GM18861 (cell line): Measurements from ENCODE around the gene CAPN15.
"Not testable (repeated sequence)": the region's sequence is repeated elsewhere in the genome, so short reads cannot be mapped to it uniquely, and the experiment has no call there.

Experiments
- ATAC-seq: cut with Tn5 transposase; IDR thresholded peaks from one replicate; pipeline ENCODE4 v1.9.1; 2021; ENCODE audit not compliant: unreplicated experiment

CAPN15 gene

DNA sequence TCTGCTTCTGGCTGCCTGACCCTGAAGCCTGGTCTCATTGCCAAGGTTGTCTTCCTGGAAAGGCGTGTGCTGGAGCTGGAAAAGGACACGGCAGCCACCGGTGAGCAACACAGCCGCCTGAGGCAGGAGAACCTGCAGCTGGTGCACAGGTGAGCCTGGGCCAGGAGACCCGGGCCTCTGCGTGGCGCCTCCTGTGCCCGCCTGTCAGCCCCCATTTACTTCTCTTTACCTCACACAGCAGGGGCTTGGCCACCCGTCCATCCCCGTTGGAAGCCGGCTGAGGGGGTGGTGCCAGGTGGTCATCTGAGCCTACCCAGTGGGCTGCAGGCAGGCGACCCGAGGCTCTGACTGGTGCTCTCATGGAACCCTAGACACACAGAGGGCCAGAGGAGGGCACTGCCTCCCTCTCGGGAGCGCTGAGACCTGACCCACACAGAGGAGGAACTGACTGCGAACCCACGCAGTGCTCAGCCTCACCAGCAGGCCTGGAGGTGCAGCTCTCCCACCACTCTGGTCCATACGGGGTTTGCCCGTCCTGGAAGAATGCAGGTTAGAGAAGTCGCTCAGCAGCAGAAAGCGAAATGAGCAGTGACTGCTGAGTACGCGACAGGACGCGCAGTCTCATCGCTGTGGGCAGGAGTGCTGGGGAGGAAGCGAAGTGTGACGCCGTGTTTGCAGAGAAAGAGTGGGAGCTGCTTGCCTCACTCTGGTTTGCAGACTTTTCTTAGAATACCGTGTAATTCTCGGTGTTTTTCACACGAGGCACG, 21.9 kb upstream of the CAPN15 start:
- no peak for ATAC-seq

DNA sequence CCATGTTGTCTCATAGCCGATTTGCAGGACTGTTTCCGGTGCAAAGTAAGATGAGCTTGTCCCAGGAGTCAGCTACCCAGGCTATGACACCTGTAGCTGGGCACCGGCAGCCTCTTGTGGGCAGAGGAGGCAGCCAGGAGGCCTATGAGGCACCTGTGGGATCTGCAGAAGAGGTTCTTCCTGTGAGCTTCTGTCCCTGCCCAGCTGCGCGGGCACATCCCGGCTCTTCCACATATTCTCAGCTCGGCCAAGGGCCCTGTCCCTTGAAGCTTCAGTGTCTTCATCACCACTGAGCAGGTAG, 21.3 kb upstream of the CAPN15 start:
- no peak for ATAC-seq

DNA sequence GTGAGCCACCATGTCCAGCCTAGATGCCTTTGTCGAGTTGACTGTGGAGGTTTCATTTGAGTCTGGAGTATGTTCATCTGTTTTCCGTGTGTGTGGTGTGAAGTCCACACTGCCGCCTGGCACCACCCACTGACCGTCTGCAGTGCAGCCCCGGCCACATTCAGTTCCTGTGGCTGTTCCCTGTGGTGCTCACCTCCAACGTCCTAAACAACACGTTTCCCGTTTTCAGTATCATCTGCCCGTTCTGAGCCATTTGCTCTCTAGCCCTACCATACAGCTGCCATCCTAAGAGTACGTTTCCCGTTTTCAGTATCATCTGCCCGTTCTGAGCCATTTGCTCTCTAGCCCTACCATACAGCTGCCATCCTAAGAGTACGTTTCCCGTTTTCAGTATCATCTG, 20.0 kb upstream of the CAPN15 start:
- ATAC-seq: not testable (repeated sequence)

DNA sequence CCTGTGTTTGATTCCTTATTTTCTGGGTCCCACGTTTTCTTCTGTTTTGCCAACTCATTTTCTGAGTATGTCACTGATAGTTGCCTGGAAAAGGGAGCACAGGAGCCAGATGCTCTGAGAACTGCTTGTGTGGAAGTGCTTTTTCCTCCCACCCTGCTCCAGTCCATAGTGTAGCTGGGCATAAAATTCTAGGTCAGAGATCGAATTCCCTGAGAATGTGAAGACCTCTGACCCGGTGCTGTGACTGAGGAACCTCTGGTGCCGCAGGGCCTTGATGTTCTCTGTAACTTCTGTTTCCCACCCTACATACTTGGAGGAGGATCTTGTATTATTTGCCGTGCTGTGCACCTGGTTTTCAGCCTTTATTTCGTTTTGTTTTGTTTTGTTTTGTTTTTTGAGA, 19.5 kb upstream of the CAPN15 start:
- ATAC-seq: no peak

DNA sequence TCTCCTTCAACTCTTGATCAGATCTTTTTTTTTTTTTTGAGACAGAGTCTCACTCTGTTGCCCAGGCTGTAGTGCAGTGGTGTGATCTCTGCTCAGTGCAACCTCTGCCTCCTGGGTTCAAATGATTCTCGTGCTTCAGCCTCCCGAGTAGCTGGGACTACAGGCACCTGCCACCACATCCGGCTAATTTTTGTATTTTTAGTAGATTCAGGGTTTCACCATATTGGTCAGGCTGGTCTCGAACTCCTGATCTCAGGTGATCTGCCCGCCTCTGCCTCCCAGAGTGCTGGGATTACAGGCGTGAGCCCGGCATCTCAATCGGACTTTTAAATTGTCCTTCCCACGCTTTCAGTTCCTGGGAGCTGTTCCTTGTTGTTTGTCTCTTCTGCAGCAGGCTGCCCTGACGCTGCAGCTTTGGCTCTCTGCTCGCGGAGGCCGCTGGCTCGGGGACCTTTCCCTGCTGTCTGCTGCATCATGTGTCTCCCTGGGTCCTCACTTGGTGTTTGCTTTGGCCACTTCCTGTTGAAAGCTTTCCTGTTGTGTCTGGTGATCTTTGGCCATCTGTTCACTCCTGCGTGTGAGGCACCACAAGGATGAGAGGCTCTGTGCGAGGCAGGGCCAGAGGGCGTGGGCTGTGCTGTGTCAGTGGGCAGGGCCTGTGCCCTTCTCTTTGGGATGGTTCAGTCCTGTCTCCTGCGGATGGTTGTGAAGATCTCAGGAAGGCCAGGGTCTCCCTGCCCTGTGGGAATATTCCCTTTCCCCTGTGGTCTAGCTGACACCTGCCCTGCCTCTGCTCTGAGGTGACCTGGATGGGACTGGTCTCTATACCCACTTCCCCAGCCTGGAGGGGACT, 18.4 kb upstream of the CAPN15 start:
- ATAC-seq: no peak

DNA sequence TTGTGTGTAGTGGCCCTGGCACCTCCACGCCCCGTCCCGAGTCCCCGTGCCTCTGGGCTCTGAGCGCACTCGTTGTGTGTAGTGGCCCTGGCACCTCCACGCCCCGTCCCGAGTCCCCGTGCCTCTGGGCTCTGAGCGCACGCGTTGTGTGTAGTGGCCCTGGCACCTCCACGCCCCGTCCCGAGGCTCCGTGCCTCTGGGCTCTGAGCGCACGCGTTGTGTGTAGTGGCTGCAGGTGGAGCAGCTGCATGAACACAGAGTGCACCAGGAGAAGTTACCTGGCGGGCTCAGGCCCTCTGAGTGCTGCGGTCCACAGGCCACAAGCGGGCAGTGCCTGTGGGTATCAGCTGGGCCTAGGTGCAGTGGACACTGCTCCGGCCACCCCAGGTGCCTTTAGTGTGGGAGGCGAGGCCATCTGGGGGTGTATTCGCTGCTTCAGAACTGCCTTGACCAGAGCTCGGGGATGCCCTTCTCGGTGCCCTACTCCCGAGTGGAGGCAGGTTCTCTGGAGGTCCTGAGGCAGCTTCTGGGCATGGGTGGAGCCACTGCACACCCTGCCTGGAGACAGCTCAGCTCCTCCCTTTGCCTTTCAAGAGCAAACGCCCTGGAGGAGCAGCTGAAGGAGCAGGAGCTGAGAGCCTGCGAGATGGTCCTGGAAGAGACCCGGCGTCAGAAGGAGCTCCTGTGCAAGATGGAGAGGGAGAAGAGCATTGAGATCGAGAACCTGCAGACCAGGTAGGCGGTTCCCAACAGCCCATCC, 17.3 kb upstream of the CAPN15 start:
- ATAC-seq: no peak

DNA sequence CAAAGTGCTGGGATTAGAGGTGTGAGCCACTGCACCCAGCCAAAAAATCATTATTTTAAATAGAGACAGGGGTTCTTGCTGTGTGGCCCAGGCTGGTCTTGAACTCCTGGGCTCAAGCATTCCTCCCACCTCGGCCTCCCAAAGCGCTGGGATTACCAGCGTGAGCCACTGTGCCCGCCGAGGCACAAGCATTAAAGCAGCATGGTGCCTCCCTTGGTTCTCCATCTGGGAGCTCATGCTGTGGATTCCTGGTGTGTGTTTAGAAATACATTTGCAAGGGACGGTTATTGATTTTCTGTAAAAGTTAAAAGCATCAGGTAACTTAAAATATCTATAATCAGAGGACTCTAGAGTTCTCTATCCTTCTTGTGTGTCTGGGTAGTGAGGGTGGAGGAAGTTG, 14.7 kb upstream of the CAPN15 start:
- no peak for ATAC-seq

DNA sequence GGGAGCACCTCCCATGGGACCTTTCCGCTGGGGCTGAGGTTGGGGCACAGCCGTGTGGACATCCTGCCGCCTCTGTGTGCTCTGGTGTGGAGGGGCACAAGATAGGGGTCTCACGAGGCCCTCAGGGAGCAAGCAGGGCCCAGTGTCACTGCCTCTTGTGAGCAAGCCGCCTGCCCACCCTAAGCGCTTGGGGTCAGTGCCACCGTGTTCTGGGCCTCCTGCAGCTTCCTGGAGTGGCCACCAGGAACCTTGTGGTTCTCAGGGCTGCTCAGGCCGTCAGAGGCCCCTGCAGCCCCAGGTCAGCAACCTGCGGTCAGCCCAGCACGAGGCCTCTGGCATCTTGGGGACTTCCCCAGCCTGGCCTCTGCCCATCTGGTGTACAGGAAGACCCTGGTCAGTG, 13.6 kb upstream of the CAPN15 start:
- no peak for ATAC-seq

DNA sequence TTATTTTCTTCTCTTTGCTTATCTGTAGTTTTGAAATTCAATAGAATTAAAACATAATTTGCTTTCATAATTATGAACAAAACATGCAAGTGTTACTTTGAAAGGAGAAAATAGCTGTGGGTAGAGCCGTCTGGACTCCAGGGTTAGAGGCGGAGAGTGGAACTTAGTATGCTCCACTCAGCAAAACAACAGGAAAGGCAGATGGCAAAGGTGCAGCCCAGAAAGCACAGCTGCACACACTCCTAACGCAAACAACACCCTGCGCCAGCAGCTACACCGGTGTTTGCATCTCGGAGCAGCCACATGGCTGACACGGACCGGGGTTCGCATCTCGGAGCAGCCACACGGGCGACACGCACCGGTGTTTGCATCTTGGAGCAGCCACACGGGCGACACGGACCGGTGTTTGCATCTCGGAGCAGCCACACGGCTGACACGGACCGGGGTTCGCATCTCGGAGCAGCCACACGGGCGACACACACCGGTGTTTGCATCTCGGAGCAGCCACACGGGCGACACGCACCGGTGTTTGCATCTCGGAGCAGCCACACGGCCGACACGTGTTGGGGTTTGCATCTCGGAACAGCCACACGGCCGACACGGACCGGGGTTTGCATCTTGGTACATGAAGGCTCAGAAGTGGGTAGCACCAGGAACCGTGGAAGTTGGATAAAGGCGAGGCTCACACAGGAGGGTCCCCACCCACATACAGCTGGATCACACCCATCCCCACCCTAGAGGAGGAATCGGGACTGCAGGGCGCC, 12.2 kb upstream of the CAPN15 start:
- no peak for ATAC-seq

DNA sequence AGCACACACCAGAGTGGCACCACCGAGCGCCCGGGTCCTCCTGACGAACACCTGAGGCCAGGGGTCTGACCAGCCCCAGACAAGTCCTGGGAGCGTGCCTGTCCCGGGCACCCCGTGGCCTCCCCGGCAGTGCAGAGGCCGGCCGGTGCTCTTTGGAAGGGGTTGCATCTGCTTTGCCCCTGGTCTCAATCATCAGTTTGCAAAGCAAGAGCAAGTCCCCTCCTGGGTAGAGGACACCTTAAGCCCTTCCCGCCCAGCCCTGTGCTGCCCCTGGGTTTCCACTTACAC, 11.6 kb upstream of the CAPN15 start:
- ATAC-seq: no peak

DNA sequence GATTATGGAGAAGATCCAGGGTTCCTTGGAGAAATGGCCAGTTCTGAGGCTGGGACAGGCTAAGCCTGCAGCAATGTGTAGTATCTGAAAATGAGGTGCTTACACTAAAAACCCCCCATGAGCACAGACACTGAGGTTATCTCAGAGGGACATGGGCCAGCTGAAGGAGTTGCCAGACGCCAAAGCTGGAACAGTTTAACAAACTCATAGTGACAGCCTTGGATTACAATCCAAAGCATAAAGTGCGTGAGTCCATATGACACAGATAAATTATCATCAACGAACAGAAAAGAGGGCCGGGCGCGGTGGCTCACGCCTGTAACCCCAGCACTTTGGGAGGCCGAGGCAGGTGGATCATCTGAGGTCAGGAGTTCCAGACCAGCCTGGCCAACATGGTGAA, 11.2 kb upstream of the CAPN15 start:
- ATAC-seq: no peak

DNA sequence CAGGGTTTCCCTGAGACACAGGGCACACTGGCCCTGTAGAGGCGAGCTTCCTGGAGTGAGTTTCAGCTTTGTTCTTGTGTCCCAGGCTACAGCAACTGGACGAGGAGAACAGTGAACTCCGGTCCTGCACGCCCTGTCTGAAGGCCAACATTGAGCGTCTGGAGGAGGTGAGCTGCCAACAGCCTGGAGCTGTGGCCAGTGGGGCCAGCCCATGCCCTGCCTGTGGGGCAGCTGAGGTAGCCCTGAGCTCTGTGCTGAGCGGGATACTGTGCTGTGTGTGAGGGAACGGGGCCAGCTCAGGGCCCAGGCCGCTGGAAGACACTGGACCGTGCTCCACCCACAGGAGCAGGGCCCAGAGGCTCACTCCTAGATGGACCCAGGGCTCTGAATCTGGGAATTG, 8.7 kb upstream of the CAPN15 start:
- ATAC-seq: no peak

DNA sequence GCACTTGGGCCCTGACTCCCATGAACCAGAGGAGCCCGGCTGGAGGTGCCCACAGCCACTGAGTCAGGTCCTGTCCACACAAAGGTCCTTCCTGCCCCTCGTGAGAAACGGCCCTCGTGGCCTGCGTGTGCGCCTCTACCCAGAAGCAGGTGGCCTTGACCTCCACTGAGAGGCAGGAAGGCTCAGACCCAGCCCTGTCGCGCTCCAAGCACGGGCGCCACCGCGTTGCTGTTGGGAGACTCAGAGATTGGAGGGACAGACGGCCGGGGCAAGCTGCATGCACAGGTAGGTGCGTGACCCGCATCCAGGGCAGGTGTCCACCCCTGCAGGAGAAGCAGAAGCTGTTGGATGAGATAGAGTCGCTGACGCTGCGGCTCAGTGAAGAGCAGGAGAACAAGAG, 8.1 kb upstream of the CAPN15 start:
- no peak for ATAC-seq

DNA sequence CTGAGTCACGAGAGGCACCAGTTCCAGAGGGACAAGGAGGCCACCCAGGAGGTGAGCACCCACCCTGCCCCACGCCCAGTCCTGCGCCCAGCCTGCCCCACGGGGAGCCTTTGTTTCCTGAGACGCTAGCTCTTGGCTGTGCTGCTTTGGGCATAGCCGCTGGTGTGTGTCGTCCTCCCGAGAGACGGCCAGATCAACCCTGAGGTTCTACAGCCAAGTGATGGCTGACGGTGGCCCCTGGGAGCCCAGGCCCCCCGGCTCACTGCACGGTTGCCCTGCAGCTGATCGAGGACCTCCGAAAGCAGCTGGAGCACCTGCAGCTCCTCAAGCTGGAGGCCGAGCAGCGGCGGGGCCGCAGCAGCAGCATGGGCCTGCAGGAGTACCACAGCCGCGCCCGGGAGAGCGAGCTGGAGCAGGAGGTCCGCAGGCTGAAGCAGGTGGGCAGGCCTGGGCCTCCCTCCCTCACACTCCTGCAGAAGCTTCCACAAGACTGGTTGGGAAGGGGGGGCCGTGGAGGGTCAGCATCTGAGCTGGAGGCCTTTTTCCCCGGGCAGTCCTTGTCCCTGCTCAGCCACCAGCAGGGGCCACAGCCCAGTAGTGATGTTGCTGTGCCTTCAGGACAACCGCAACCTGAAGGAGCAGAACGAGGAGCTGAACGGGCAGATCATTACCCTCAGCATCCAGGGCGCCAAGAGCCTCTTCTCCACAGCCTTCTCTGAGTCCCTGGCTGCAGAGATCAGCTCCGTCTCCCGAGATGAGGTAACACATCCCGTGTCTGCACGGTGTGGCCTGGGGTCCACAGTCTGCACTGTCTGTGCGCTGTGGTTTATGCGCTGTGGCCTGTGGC, 7.4 kb upstream of the CAPN15 start:
- ATAC-seq: no peak

DNA sequence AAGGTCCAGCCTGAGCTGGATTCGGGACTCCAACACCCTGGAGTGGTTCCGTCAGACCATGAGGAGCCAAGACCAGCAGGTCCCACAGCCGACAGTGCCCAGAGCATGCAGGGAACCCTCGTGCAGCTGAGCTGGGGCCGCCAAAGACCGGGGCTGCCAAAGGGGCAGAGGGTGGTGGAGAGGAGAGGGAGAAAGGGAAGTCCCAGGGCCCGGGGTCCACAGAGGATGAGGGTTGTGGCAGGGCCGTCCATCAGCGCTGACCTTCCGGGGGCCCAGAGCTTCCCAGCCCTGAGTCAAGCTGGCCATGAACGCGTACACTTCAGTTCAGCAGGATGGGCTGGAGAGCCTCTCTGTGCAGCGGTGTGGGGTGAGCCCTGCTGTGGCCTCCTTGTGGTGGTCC, 6.7 kb upstream of the CAPN15 start:
- ATAC-seq: no peak

DNA sequence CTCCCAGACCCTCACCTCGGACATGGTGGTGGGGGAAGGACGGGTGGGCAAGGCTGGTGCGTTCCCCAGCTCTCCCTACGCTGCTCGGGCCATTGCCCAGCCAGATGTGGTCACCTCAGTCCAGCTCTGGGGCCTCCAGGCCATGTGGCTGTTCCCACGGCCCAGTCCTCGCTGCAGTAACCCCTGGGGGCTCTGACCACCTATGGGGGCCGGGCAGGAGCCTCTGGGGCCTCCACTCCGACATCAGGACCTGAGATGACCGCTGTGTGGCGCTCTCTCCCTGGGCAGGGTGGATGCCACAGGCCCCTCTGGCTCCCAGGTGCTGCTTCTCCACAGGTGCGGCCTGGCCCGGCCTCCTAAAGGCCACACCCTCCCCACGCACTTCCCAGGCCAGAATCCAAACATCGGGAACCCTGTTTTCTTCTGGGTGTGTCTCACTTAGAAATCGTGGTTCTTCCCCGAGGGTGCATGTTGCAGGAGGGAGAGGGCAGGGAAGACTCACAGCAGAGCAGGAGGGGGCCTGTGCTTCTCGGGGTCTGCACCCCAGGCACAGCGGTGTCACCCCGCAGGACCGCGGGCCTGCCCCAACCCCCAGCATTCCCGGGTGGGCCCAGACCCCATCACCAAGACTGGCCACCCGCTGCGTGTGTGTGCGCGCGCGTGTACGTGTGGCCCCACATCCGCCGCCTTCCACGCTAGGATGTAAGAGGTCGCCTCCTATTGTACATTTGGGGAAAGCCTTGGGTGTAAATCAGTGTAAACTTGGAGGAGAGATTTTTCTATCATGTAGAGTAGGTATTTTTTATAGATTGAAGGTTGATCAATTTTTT, 5.9 kb upstream of the CAPN15 start:
- ATAC-seq: no peak

DNA sequence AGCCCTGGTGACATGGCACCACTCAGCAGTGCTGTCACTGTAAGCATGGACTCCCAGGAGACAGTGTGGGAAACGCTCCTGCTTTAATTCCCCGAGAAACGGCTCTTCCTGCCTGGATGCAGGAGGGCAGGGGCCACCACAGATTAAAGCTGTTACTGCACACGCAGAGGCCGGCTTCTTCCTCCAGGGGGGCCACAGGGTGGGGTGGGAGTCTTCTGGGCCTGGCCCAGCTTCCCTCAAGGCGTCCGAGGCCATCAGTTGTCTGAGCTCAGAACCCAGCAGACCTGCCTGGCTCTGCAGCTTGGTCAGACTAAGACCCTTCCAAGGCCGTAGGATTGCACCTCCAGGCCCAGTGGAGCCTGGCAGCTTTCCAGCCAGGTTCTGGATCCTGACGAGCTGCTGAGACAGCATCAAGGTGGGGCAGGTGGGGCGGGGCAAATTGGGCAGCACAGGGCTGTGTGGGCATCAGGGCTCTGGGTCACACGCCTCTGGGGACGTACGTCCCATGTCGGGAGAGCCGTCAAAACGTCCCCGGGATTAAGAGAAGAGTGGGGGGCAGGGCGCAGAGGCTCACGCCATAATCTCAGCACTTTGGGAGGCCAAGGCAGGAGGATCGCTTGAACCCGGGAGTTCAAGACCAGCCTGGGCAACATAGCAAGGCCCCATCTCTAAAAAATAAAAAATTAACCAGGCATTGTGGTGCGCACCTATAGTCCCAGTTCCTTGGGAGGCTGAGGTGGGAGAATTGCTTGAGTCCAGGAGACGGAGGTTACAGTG, 5.0 kb upstream of the CAPN15 start:
- ATAC-seq: no peak

DNA sequence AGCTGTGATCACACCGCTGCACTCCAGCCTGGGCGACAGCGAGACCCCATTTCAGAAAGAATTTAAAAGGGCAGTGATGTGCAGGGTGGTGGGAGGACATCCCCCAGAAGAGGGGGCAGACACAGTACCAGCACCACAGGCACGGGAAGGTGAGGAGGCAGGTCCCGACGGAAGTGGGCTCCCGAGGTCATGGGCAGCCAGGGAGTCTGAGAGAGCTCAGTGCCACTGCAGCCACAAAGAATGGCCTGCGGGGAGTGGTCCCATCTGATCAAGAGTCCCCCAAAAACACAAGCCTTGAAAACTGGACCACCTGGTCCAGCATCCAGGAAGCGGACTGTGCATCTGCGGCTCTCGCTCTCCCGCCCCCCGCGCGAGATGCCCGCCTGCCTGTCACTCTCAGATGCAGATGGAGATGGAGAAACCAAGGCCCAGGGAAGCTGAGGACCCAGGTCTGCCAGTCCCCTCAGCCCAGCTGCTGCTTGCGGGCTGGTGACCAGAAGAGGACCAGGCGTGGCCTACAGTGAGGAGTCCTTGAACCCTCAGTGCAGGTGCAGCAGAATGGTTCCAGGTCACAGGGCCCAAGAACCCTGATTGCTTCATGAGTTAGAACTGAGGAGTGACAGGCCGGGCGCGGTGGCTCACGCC, 4.3 kb upstream of the CAPN15 start:
- ATAC-seq: no peak
